CD4-positive, alpha-beta T cell treated with Interleukin-4 for 4 hours (primary cell): ENCODE results near the gene SLC6A2.
"Not testable (repeated sequence)": the region's sequence is repeated elsewhere in the genome, so short reads cannot be mapped to it uniquely, and the experiment has no call there.

Experiments
- DNase-seq: peaks from one replicate; pipeline ENCODE4 v3.0.0-alpha.2; 2020

The SLC6A2 gene

DNA sequence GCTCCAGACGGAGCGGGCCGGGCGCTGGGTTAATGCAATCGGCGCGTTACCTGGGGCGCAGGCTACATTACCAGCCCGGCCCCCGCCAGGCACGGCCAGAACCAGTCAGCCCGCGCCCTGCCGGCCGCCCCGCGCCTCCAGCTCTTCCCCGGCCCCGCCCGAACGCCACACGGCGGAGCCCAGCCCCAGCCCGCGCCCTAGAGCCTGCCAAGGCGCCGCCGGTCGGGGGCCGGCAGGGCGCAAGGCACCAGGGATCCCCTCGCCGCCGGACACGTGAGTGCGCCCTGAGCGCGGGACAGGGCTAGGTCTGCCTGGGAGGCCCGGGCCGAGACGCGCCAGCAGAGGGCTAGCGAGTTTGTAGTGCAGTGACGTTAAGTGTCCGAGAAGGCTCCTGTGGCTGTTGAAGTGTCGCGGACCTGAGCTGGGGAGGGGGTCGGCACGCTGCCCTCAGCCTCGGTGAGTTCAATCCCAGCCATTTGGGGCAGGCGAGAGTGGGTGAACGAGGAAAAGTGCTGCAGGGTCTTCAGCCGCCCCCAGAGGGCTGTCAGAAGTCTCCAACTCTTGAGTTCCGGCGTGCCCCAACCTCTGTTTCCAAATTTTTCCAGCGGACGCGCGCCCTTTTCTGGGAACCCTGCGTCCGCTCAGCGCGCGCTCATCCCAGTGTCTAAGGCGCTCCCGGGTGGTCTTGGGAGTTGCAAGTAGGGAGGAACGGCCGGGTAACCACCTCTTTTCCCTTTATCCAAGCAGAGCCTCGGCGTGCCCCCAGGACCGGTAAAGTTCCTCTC lies at the start of gene SLC6A2:
TSS of gene SLC6A2 (plus strand) at position 92 of the 785 bp plus-strand sequence. CDS start 707 bp downstream, outside the sequence.
- DNase-seq: no peak

DNA sequence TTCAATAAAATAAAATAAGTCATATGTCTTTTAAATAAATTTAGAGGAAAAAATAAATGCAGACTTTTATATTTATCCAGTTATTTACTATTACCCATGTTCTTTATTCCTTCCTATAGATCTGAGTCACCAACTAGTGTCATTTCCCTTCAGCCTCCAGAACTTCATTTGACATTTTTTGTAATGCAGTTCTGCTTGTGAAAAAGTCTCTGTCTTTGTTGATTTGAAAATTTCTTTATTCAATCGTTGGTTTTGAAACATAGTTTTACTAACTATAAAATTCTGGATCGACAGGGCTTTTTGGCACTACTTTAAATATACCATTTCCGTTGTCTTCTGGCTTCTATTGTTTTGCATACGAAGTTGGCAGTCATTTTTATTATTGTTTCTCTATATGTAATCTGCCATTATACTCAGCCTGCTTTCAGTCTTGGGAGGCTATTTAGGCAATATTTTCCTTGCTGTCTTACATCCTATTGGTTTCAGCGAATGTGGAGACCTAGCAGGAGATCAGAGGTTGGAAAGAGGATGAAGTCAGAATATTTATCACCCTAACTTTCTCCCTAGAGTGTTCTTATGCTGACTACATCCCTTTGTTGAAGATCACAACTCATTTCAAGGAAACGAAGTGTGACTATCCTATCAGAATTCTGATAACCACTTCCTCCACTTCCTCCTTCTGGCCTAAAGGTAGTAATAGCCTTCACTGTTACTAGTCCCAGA lies 42.0 kb upstream of the SLC6A2 start:
- no peak for DNase-seq

DNA sequence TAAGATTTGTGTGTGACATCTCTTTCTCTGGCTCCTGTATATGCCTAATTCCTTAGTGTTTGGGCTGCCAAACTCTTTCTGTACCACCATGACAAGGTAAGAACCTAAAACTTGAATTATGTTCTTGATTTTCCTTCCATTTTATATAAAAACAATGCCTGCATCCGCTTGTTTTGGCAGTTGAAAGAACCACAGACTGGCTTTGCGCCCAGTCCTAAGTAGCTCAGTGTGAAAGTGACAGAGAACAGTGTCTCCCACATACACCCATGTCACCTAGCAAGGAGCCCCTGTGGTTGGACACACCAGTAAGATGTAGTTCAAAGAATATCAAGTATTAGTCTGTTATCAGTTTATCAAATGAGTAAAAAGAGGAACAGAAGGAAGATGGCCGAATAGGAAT lies 40.7 kb upstream of the SLC6A2 start:
- no peak for DNase-seq

DNA sequence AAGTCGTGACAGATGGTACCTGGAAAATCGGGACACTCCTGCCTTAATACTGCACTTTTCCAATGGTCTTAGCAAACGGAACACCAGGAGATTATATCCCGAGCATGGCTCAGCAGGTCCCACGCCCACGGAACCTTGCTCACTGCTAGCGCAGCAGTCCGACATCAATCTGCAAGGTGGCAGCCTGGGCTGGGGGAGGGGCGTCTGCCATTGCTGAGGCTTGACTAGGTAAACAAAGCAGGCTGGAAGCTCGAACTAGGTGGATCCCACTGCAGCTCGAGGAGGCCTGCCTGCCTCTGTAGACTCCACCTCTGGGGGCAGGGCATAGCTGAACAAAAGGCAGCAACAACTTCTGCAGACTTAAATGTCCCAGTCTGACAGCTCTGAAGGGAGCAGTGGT lies 40.1 kb upstream of the SLC6A2 start:
- not testable (repeated sequence) for DNase-seq

DNA sequence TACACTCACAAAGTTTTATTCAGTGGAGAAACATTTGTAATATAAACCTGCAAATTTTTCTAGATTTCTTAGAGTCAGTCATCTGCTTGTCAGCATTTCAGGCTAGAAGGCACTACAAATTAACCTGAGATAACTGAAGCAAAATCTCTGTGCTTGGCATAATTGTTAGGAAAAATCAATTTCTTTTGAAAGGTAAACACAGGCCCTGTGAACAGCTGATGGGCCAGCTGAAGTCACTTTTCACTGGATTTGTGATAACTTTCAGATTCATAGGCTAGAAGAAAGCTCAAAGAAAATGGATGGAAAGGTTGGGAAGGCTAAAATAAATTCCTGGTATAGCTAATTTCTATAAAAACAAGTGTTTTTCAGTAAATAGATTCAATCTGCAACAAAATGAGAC lies 34.0 kb upstream of the SLC6A2 start:
- no peak for DNase-seq

DNA sequence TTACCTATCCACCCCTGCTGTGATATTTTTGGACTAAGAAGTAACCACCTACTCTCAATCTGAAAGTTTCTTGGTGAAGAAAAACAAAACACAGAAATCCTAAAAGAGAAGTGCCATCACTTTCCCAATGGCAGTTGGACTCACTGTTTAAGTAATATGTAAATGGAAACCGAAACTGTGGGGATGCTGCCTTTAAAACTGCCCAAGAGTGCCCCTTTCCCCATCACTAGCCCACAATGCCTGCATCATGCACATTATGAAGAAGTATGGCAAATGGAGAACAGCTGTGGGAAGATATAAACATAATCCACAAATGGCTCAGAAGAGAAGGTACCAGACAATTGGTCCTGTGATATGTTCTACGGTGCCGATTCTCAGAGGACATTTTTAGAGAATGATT lies 33.5 kb upstream of the SLC6A2 start:
- DNase-seq: no peak

DNA sequence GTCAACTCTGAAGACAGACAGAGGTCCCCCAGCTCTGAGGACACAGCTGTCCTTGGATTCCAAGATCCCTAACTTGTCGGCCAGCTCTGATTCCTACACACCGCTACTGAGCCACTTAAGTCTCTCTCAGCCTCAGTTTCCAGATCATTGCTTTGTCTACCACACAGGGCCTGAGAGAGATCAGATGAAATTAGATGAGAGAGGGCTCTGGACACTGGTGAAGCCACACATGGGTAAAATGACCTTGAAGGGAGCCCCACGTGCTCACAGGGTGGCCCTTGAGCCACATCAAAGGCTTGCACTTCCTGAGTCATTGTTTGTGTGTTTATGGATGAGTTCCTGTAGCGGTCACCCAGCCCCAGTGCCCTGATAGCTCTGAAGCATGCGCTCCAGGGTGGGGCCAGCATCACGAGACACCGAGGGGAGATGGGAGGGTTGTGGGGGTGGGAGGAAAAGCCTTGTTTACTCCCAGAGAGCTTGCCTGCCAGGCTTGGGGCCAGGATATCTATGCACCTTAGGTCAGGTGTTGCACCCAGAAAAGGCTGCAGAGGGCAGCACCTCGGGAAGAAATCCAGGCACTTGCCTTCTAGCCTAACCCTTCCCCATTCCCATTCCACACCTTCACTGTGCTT lies 32.7 kb upstream of the SLC6A2 start:
- DNase-seq: no peak

DNA sequence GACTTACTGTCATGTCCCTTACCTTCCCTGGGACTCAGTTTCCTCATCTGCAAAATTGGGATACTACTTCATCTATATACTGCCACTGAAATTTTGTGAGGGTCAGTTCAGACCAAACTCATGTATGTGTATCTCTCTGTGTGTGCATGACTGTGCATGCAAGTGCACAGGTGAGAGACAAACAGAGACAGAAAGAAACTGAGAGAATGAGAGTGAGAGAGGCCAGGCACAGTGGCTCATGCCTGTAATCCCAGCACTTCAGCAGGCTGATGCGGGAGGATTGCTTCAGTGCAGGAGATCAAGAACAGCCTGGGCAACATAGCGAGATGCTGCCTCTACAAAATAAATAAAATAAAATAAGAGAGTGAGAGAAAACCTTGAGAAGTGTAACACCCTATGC lies 32.1 kb upstream of the SLC6A2 start:
- DNase-seq: no peak

DNA sequence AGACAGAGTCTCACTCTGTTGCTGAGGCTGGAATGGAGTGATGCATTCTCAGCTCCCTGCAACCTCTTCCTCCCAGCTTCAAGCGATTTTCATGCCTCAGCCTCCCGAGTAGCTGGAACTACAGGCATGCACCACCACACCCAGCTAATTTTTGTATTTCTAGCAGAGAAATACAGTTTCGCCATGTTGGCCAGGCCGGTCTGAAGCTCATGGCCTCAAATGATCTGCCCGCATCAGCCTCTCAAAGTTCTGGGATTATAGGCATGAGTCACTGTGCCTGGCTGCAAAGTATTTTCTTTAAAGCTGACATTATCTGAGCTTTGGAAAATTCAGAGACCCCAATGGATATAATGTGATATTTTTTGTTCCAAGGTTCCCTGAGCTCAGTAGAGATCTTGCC lies 31.1 kb upstream of the SLC6A2 start:
- no peak for DNase-seq

DNA sequence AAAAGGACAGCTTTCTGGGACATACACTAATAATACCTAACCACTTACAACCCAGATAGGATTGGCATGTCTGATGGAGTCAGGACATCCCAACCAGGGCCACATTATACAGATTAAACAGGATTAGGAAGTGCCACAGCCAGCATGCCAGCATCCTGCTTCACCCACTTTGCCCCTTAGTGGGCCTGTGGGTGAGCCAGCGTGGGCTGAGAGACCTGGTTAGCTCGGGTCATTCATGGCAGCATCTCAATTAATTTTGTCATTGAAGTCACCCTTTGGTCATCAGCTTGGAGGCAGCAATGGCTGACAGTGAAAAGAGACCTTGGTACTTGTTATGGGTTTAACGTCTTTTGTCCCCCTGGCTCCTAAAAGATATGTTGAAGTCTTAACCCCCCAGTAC lies 29.9 kb upstream of the SLC6A2 start:
- no peak for DNase-seq

DNA sequence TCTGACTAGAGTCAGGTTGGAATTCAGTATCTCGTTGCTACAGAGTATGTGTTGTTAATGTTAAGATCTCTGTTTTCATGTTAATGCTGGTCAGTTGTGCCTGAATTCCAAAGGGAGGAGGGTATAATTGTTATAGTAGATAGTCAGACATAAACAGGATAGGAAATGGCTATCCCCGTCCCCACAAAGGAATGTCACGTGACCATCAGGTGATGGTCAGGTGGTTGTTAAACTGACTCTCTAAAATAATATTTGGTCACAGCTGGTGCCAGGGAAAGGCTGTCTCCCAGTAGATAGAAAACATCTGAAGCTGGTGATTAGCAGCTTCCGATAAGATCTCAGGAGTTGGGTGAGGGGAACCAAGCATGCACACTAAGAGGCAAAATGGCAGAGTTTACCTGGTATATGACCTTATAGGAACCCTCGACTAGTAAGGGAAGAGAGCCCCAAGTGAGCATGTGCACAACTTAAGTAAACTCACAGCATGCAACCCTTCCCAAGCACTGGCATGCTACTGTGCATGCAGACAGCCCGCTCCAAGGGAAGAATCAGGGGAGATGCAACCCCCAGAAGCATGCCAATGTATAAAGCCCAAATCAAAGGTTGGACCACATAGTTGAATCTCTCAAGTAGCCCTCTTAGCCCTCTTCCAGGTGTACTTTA lies 27.4 kb upstream of the SLC6A2 start:
- no peak for DNase-seq

DNA sequence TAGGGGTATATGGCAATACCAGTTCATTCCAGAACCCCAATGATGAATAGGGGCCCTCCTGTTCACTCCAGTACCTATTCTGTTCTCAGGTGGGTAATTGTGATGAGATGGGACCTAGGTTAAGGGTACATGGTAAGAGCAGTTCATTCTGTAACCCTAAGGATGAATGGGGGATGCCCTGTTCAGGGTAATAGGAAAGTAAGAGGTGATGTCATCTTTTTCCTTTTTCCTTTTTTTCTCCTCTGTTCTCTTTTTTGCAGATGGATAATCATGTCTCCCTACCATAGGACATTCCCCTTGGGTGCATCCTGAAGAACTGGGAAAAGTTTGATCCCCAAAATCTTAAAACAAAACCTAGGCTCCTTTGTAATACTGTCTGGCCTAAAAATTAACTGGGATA lies 25.0 kb upstream of the SLC6A2 start:
- no peak for DNase-seq

DNA sequence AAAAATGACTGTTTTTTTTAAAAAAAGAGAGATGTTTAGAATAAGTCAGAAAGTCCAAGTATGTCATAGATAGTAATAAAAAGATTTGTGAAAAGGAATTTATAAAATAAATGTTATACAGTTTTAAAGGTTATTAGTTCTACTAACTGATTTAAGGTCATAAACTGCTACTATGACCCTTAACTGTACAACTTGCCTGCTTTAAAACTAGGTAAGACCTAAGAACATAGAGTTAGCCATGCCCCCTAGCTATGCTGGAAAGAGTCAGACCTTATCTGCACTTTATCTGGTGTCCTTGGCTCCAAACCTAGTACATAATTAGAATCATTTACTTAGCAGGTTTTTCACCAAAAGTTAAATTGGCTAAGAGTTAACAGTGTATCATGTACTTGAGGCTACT lies 23.5 kb upstream of the SLC6A2 start:
- no peak for DNase-seq

DNA sequence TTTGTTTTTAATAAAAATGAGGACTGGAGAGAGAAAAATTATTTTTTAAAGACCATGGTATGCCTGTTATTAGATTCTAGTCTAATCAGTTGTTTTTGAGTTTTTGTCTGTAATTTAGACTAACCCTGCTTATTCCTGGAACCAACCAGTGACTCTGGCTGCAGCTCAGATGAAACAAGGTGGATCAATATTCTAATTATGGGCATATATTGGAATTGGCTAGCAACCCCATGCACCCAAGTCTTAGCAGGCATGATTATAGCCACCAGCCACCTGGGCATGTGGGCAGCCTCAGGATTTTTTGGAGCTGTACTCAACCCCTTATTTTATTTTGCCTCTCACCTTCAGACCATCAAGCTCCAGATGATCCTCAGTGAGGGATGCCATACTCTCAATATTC lies 21.6 kb upstream of the SLC6A2 start:
- DNase-seq: no peak

DNA sequence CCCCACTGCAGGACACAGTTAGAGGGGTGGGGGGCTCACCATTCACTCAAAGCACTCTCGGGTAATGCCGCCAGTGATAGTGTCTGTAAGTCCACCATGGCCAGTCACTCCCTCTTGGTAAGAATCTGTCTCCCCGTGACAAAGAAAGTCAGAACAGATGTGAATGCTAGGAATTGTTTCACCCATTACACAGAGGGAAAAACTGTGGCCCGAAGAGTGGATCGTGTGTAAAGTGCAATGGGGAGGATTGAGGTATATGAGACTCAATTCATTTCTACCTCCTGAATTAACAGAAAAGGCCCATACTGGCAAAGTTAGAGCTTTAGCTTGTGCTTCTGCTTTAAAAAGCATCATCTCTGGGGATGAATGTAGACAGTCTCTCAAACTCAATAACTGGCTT lies 17.5 kb upstream of the SLC6A2 start:
- no peak for DNase-seq

DNA sequence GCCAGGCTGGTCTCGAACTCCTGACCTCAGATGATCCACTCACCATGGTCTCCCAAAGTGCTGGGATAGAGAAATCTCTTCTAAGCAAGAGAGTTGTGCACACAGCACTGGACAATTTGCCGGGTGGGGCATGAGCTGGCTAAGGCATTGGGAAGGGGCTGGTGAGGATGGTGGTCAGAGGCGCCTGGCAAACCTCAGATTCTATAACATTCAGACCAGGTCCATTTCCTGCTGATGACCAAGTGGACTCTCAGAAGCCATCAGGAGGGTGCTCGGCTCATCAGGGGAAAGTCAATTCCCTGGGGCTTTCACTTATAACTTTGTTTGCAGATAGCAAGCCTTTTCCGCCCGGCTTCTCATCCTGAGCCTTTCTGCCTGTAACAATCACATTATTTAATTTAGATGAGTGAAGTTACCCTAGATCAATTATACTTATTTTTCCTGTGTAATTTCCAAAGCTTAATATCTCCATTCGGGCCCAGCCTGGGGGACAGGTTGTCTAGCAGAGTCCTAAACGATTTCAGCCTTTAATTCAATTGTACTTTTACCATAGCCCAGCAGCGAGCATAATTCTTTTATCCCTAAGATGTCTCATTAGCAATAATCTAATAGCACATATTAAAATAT lies 15.0 kb upstream of the SLC6A2 start:
- DNase-seq: no peak

DNA sequence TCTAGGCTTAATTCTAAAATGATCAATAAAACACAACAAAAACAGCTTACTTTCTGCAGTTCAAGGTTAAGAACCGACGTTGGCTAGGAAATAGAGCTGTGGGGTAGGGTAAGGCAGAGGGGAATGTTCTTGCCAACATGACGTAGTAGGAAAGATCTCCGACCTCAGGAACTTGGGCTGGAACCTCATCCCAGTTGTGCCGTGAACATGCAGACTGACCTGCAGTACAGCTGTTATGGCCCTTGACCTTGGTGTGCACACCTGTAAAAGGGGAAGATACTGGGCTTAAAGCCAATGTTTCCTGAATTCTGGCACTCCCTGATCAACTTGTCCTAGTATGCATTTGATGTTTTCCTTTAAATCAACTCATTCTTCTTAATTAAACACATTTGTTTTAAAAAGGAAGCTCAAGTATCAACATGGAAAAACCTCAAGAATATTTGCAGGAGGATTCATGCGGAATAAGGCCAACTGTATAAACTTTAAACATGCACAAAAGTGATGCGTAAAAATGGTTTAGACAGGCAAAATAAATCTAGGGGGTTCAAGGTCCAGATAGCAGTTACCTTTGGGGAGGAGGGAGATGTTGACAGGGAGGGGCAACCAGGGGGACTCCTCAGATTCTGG lies 14.2 kb upstream of the SLC6A2 start:
- DNase-seq: no peak

DNA sequence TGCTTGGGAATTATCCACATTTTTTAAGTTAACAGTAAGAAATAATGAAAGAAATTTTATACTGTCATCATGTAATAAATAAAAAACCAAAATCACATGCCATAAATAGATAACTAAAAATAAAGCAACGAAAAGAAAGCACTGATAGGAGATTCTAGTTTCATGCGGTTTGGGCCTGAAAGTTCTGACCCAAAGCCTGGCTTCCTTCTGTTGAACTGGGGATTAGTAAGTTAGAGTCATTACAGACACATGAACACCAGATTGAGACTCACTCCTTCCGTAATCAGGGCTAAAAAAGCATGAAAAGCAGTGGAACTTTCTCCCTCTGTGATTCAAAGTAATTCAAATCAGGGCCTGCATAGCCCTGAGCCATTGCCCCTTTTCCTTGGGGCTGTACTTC lies 13.2 kb upstream of the SLC6A2 start:
- no peak for DNase-seq

DNA sequence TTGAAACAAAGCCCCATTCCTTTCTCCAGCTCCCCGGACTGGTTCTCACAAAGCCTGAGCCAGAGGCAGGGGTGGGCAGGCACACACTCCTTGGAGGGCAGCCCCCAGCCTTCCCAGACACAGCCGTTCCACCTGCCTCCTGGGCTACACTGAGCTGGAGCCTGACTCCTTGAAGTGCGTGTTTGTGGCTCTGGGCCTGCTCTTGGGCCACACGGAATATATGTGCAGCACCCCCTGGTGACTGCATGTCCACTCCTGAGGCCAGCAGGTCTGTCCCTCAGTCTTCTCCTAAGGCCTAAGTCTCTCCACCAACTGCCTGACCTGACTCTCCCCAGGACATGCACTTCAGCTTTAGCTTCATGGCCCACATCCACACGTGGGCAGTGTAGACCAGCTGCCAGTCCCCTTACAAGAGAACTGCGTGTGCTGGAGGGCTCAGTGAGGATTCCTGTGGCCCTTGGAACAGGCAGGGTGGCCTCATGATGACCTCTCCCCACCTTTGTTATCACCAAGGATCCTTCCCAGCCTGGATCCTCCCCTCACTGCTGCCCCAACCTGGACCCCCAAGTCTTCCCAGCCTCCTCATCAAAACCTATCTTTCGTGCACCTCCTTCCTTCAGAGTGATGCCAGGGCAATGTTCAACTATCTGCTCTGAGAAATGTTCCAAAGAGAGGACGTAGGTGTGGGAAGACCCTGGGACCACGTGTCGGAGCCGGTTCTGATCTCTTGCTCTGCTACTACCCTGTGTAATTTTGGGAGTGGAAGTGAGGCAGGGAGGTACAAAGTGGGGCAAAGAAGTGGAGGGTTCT lies 12.4 kb upstream of the SLC6A2 start:
- no peak for DNase-seq

DNA sequence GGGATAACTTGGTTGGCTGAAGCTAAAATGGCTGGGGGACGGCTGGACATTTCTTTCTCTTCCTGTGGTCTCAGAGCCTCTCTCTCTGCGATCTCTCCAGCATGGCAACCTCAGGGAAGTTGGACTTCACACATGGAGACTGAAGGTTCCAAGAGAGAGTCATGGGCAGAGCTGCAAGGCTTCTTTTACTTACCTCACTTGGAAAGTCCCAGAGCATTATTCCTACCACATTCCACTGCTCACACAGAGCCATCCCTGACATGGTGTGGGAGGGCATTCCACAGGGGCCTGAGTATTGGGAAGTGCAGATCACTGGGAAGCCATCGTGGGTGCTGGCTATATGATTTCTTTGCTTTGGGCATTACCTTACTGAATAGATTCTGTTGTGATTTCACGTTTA lies 9.8 kb upstream of the SLC6A2 start:
- DNase-seq: no peak

DNA sequence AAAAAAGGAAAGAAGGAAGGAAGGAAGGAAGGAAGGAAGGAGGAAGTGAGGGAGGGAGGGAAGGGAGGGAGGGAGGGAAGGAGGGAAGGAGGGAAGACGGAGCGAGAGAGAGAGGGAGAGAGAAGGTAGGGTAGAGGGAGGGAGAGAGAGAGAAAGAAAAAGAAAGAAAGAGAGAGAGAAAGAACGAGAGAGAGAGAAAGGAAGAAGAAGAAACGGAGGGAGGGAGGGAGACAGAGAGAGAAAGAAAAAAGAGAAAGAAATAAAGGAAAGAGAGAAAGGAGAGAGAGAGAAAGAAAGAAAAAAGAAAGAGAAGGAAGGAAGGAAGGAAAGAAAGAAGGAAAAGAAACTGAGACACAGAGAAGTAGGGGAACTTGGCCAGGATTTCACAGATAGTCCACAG lies 8.4 kb upstream of the SLC6A2 start:
- no peak for DNase-seq

DNA sequence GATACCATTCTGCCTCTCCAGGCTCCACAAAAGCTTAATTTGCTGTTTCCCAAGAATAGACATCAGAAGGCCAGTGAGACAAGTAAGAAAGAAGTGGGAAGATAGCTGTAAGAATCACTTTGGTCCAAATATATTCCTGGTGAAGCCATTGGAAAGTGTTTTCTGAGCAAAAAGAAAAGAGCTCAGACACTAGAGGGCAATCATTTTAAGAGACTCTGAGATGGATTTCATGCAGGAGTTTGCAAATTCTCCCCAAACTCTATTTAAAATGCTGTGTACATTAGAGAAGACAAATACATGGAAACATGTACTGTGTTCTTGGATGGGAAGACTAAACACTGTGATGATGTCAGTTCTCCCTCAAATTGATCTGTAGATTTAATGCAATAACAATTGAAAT lies 8.0 kb upstream of the SLC6A2 start:
- DNase-seq: no peak
